WERI-Rb-1 (cell line): ENCODE data around the gene CEBPB.
"Not testable (repeated sequence)": the region's sequence is repeated elsewhere in the genome, so short reads cannot be mapped to it uniquely, and the experiment has no call there.

ENCODE experiments used
- DNase-seq: peaks from one replicate; pipeline ENCODE4 v3.0.0-alpha.2; 2020
- H3K27ac ChIP-seq: fragments of 250-450 bp; sonication (Bioruptor Pico); 2 replicates; pipeline ENCODE4 v1.5.1; 2020; ENCODE audit warnings: mild to moderate bottlenecking, moderate library complexity
- H3K27me3 ChIP-seq: fragments of 250-450 bp; sonication (Bioruptor Pico); 2 replicates; pipeline ENCODE4 v1.5.1; 2021; ENCODE audit warnings: mild to moderate bottlenecking, low read depth, moderate library complexity; ENCODE audit not compliant: insufficient read depth, severe bottlenecking
- H3K36me3 ChIP-seq: fragments of 250-450 bp; sonication (Bioruptor Pico); 2 replicates; pipeline ENCODE4 v1.5.1; 2020; ENCODE audit warnings: mild to moderate bottlenecking, moderate library complexity
- H3K4me3 ChIP-seq: 2 replicates; pipeline ENCODE4 v1.5.1; 2011; ENCODE audit warnings: low read depth, mild to moderate bottlenecking, control low read depth, low read length
- H3K9me3 ChIP-seq: fragments of 250-450 bp; sonication (Bioruptor Pico); 2 replicates; pipeline ENCODE4 v1.5.1; 2021; ENCODE audit warnings: mild to moderate bottlenecking, moderate library complexity; ENCODE audit not compliant: severe bottlenecking
- TF ChIP-seq, protein P1 (sequence below): IDR thresholded peaks from 2 replicates; pipeline ENCODE4 v1.5.1; 2011; ENCODE audit warnings: low read depth, mild to moderate bottlenecking, control low read depth, inconsistent platforms, low read length

Gene CEBPB

DNA sequence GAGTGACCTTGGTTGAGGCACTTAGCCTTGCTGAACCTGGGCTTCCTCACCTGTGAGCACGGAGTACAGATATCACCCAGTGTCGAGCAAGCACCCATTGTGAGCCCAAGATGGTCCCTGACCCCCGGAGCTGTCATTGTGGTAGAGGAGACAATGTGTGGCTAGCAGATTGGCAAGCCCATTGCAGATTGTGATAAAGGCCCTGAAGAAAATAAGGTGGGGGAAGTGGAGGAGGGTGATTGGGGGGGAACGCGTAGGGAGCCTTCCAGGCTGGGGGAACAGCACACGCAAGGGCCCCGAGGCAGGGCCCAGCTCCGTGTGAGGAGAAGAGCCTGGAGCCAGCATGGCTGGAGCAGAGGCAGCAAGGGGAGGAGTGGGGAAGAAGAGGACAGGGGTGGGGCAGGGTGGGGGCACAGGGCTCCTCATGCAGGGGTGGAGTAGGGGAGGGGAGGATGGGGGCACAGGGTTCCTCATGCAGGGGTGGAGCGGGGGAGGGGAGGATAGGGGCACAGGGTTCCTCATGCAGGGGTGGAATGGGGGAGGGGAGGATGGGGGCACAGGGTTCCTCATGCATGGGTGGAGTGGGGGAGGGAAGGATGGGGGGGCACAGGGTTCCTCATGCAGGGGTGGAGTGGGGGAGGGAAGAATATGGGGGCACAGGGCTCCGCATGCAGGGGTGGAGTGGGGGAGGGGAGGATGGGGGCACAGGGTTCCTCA is 7.0 kb downstream of the CEBPB start:
- no peak overlapping the region for H3K4me3 ChIP-seq
- no peak for DNase-seq
- no peaks in the 10 kb centered on the region for H3K36me3 ChIP-seq
- no peaks in the 10 kb centered on the region for H3K9me3 ChIP-seq
- no peak overlapping the region for H3K27ac ChIP-seq
- H3K27me3 ChIP-seq, result no peaks in the 10 kb centered on the region
- TF ChIP-seq, protein P1, sequence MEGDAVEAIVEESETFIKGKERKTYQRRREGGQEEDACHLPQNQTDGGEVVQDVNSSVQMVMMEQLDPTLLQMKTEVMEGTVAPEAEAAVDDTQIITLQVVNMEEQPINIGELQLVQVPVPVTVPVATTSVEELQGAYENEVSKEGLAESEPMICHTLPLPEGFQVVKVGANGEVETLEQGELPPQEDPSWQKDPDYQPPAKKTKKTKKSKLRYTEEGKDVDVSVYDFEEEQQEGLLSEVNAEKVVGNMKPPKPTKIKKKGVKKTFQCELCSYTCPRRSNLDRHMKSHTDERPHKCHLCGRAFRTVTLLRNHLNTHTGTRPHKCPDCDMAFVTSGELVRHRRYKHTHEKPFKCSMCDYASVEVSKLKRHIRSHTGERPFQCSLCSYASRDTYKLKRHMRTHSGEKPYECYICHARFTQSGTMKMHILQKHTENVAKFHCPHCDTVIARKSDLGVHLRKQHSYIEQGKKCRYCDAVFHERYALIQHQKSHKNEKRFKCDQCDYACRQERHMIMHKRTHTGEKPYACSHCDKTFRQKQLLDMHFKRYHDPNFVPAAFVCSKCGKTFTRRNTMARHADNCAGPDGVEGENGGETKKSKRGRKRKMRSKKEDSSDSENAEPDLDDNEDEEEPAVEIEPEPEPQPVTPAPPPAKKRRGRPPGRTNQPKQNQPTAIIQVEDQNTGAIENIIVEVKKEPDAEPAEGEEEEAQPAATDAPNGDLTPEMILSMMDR, result no peak

DNA sequence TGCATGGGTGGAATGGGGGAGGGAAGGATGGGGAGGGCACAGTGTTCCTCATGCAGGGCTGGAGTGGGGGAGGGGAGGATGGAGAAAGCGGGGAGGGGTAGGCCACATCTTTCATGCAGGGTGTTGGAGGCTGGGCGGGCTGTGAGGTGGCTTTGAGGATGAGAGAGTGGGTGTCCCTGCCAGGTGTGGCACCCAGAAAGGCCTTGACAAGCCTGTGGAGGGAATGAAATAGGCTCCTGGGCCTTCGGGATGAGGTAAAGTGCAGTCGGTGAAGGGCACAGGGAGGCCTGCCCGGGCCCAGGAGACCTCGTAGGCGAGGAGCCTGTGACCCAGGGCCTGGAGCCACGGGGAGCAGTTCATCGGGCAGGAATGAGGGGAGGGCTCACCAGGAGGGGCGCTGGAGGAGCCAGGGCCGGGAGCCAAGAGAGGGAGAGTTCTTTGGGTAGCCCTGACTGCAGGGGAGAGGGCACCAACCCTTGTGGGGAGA is 7.6 kb downstream of the CEBPB start:
- no peaks in the 10 kb centered on the region for H3K36me3 ChIP-seq
- no peak overlapping the region for H3K4me3 ChIP-seq
- no peak for DNase-seq
- no peaks in the 10 kb centered on the region for H3K9me3 ChIP-seq
- H3K27ac ChIP-seq, result no peak overlapping the region
- H3K27me3 ChIP-seq, result no peaks in the 10 kb centered on the region
- TF ChIP-seq, protein P1, result no peak

DNA sequence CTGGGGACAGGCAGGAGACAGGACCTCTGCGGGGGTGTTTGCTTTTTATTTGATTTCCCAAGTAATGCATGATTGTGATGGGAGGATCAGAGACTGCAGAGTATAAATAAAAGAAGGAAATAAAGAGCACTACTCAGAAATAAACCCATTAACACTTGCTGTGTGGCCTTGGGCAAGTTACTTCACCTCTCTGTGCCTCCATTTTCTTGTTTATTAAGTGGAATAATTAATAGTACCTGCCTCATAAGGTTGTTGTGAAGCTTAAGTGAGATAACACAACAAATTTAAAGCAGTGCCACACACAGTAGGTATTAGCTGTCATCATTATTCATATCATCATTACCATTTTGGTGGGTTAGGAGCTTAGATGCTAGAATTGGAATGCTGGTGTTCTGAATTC is 8.1 kb downstream of the CEBPB start:
- no peak for DNase-seq
- Histone ChIP-seq H3K4me3 (no peak overlapping the region), H3K9me3 (no peaks in the 10 kb centered on the region), H3K27me3 (no peaks in the 10 kb centered on the region), H3K36me3 (no peaks in the 10 kb centered on the region), H3K27ac (no peak overlapping the region)
- TF ChIP-seq, protein P1, result no peak

DNA sequence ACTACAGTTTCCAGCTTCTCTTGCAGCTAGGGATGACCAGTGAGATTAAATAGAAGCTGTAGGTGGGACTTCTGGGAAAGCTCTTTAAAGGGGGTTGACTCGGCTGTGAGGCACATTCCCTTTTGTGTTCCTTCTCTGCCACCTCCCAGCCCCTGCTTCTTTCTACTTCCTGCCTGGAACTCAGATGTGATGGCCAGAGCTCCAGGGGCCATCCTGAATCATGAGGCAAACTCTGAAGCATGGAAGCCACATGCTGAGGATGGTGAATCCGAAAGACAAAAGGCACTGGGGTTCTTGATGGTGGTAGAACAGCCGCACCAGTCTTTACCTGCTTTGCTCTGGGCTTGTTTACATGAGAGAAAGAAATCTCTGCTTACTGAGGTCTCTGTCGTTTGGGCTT is 9.1 kb downstream of the CEBPB start:
- no peak for DNase-seq
- TF ChIP-seq, protein P1, result no peak
- Histone ChIP-seq H3K9me3 (peaks cover 6% of the 10 kb centered on the region), H3K4me3 (no peak overlapping the region), H3K27ac (no peak overlapping the region), H3K36me3 (no peaks in the 10 kb centered on the region), H3K27me3 (no peaks in the 10 kb centered on the region)

DNA sequence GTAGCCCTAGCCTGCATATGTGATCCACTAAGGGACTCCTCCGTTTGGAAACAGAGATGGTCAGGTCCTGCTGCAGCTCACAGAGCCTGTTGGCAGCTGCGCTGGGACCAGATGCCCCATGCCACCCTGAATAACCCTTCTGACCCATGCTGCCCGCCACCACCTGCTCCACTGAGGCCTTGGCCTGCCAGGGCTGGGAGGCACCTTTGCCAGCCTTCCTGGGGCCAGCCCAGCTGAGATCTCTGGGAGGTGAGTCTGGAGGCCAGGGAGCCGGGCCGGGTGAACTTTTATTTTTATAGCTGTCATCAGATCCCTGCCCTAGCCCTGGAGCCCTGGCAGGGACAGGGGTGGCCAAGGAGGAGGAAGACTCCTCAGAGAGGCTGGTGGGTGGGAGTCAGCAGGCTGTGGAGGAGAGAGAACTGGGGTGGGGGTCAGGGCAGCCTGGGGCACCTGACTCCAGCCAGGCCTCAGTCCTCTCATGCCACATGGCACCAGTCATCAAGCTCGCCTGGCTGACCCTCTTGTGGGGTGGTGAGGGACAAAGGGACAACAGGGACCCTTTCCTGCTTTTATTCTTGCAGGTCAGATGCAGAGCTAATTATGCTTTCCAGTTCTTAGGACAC is 10.0 kb downstream of the CEBPB start:
- DNase-seq, result no peak
- TF ChIP-seq, protein P1, result no peak
- Histone ChIP-seq H3K4me3 (no peak overlapping the region), H3K27me3 (no peaks in the 10 kb centered on the region), H3K36me3 (no peaks in the 10 kb centered on the region), H3K27ac (no peak overlapping the region), H3K9me3 (peaks cover 6% of the 10 kb centered on the region)

DNA sequence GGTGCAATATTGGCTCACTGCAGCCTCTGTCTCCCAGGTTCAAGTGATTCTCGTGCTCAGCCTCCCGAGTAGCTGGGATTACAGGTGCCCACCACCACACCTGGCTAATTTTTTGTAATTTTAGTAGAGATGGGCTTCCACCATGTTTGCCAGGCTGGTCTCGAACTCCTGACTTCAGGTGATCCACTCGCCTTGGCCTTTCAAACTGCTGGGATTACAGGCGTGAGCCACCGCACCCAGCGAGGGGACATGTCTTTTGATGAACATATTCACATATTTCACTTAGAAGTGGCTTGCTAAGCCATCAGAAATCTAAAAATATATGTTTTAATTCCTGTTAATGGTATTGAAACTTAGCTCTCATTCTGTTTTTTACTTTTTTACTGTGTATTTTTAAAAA is 11.1 kb downstream of the CEBPB start:
- H3K36me3 ChIP-seq, H3K9me3 ChIP-seq, DNase-seq, H3K27me3 ChIP-seq, H3K27ac ChIP-seq, H3K4me3 ChIP-seq: not testable (repeated sequence)
